SK-N-SH treated with all-trans-retinoic acid at 6 μM for 48 hours (cell line): ENCODE data around the gene DDX50.

ENCODE experiments used
- CREB5 ChIP-seq: fragments of 250-450 bp; sonication (Bioruptor Pico); IDR thresholded peaks from 2 replicates; pipeline ENCODE4 v1.5.1; 2020; ENCODE audit warnings: low read depth, mild to moderate bottlenecking, moderate library complexity
- OSR1 ChIP-seq: fragments of 250-450 bp; sonication (Bioruptor Pico); IDR thresholded peaks from 2 replicates; pipeline ENCODE4 v1.8.0; 2022; ENCODE audit warnings: moderate library complexity, mild to moderate bottlenecking, inconsistent platforms
- TOX ChIP-seq: fragments of 250-450 bp; sonication (Bioruptor Pico); IDR thresholded peaks from 2 replicates; pipeline ENCODE4 v1.8.0; 2021; ENCODE audit warnings: mild to moderate bottlenecking, moderate library complexity, borderline replicate concordance

DNA sequence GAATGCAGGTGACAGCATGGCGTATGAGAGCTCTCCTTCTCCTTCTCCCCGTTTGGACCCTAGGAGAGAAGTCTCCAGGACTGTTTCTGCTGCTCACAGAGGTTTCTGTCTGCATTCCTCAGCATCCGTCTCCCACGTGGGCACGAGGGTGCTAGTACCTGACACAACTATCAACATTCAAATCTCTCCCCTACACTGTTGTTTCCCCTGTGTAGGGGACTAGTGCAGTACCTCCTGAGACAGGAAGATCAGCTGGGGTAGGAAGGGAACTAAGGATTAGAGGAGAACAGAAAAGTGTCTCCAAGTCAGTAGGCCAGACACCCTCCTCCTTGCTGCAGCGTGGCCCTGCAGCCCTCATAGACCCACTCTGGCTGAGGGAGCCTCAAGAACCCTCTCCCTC is 44.8 kb upstream of the DDX50 start:
- no peak for TF ChIP-seq CREB5 (CRISPR knock-in tag)
- TF ChIP-seq TOX = no peak
- TF ChIP-seq OSR1 (CRISPR knock-in tag) = no peak
